Endothelial cell (in vitro differentiated cells): ENCODE measurements around the gene KLF11. TPM values are rescaled to one million over a fixed set of nuclear protein-coding genes. Genes with fewer than 3 reads are reported as not detected.

Source experiments
- DNase-seq: peaks from one replicate; pipeline ENCODE4 v3.0.0; 2021; ENCODE audit warnings: low spot score
- H3K27ac Mint-ChIP-seq: one replicate; pipeline ENCODE4 v1.8.0; 2021; ENCODE audit warnings: mixed read lengths, inconsistent platforms; ENCODE audit not compliant: unreplicated experiment
- H3K27me3 Mint-ChIP-seq: one replicate; pipeline ENCODE4 v1.8.0; 2021; ENCODE audit warnings: mild to moderate bottlenecking, moderate library complexity, mixed read lengths, inconsistent platforms; ENCODE audit not compliant: unreplicated experiment
- H3K36me3 Mint-ChIP-seq: one replicate; pipeline ENCODE4 v1.8.0; 2021; ENCODE audit warnings: mild to moderate bottlenecking, low read depth, mixed read lengths, inconsistent platforms; ENCODE audit not compliant: unreplicated experiment
- H3K4me1 Mint-ChIP-seq: one replicate; pipeline ENCODE4 v1.8.0; 2021; ENCODE audit warnings: mild to moderate bottlenecking, mixed read lengths, inconsistent platforms; ENCODE audit not compliant: unreplicated experiment
- H3K4me3 Mint-ChIP-seq: one replicate; pipeline ENCODE4 v1.8.0; 2021; ENCODE audit warnings: mild to moderate bottlenecking, mixed read lengths, inconsistent platforms; ENCODE audit not compliant: unreplicated experiment
- H3K9me3 Mint-ChIP-seq: one replicate; pipeline ENCODE4 v1.8.0; 2021; ENCODE audit warnings: mixed read lengths, inconsistent platforms; ENCODE audit not compliant: unreplicated experiment
- total RNA-seq: library from RNA; stranded (reverse); fragmentation: NEBNext Ultra II Directional; extraction: Animal tissue kit (Norgen Biotek cat#: 25700); gene quantifications from one replicate; pipeline ENCODE4 v1.2.1, GENCODE V29; 2021; ENCODE audit not compliant: unreplicated experiment
- TF ChIP-seq, protein P1 (sequence below): fragments of 200-600 bp; sonication (generic); IDR thresholded peaks from one replicate; pipeline ENCODE4 v1.5.0; 2021; ENCODE audit warnings: antibody characterized with exemption; ENCODE audit not compliant: unreplicated experiment

KLF11 gene
- total RNA-seq, 1 donor from 2014 or later = 8.2 TPM

DNA sequence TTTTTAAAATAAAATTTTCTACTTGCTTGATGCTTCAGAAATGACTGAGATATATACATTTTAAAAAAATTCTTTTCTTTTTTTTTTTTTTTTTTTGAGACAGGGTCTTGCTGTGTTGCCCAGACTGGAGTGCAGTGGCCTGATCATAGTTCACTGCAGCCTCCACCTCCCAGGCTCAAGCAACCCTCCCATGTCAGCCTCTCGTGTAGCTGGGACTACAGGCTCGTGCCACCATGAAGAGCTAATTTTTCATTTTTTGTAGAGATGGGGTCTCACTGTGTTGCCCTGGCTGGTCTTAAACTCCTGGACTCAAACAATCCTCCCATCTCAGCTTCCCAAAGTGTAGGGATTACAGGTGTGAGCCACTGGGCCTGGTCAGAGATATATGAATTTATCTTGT, 24.0 kb downstream of the KLF11 start:
- H3K36me3 Mint-ChIP-seq = peaks cover 11% of the 10 kb centered on the region
- DNase-seq = no peak
- no peaks in the 10 kb centered on the region for H3K9me3 Mint-ChIP-seq
- no peak overlapping the region for H3K27ac Mint-ChIP-seq
- TF ChIP-seq, protein P1, sequence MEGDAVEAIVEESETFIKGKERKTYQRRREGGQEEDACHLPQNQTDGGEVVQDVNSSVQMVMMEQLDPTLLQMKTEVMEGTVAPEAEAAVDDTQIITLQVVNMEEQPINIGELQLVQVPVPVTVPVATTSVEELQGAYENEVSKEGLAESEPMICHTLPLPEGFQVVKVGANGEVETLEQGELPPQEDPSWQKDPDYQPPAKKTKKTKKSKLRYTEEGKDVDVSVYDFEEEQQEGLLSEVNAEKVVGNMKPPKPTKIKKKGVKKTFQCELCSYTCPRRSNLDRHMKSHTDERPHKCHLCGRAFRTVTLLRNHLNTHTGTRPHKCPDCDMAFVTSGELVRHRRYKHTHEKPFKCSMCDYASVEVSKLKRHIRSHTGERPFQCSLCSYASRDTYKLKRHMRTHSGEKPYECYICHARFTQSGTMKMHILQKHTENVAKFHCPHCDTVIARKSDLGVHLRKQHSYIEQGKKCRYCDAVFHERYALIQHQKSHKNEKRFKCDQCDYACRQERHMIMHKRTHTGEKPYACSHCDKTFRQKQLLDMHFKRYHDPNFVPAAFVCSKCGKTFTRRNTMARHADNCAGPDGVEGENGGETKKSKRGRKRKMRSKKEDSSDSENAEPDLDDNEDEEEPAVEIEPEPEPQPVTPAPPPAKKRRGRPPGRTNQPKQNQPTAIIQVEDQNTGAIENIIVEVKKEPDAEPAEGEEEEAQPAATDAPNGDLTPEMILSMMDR = no peak
- peaks cover 2% of the 10 kb centered on the region for H3K27me3 Mint-ChIP-seq
- peaks cover 13% of the 10 kb centered on the region for H3K4me1 Mint-ChIP-seq
- no peak overlapping the region for H3K4me3 Mint-ChIP-seq

DNA sequence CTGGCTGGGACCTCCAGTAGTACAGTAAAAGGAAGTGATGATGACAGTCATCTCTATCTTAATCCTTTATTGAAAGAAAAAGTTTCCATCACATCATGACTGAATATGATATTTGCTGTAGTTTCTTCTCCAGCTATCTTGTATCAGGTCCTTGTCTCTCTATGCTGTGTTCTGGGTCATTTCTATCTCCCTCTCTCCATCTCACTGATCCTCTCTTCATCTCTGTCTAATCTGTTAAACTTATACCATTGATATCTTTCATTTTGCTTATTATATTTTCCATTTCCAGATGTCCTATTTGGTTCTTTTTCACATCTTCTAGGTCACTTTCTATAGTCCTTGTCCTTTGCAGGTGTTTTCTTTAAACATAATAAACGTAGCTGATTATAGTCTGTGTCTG, 24.5 kb downstream of the KLF11 start:
- Mint-ChIP-seq H3K36me3 (peaks cover 11% of the 10 kb centered on the region), H3K9me3 (no peaks in the 10 kb centered on the region), H3K4me3 (no peak overlapping the region), H3K4me1 (peaks cover 17% of the 10 kb centered on the region), H3K27ac (no peak overlapping the region), H3K27me3 (peaks cover 2% of the 10 kb centered on the region)
- TF ChIP-seq, protein P1 = no peak
- DNase-seq = no peak

DNA sequence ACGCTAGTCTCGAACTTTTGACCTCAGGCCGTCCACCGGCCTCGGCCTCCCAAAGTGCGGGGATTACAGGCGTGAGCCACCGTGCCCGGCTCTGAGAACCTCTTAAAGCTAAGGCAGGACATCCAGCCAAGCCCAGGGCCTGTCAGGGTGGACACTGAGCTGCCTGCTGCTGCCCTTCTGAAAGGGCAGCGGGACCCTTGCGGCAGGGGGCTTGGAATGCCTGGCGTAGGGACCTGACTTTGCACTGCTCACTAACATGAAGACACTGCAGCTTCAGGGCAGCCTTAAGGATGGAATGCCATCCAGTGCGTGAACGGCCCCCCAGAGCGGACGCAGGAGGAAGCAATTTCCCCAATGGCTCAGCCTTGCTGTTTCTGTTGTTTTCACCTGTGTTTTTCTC, 27.8 kb downstream of the KLF11 start:
- TF ChIP-seq, protein P1 = no peak
- no peaks in the 10 kb centered on the region for H3K9me3 Mint-ChIP-seq
- H3K4me3 Mint-ChIP-seq = no peak overlapping the region
- H3K27me3 Mint-ChIP-seq = peaks cover 4% of the 10 kb centered on the region
- peaks cover 7% of the 10 kb centered on the region for H3K4me1 Mint-ChIP-seq
- DNase-seq = no peak
- no peak overlapping the region for H3K27ac Mint-ChIP-seq
- H3K36me3 Mint-ChIP-seq = peaks cover 11% of the 10 kb centered on the region

DNA sequence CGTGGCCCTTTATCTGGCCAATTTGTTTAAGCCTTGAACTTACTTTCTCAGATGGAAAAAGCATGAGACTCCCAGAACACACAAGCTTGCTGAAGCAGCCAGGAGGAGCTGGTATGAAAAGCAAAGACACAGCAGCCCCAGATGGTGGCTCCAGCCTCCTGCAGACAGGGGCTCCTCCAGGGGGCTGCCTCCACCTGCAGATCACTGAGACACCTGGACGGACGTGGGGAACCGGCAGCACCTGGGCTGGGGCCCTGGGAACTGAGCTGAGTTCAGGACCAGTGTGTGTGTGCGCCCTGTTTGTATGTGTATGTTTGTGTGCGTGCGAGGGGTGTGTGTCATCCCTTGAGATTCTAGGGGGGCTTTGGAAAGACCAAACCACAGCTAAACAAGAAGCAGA, 28.2 kb downstream of the KLF11 start:
- no peaks in the 10 kb centered on the region for H3K9me3 Mint-ChIP-seq

DNA sequence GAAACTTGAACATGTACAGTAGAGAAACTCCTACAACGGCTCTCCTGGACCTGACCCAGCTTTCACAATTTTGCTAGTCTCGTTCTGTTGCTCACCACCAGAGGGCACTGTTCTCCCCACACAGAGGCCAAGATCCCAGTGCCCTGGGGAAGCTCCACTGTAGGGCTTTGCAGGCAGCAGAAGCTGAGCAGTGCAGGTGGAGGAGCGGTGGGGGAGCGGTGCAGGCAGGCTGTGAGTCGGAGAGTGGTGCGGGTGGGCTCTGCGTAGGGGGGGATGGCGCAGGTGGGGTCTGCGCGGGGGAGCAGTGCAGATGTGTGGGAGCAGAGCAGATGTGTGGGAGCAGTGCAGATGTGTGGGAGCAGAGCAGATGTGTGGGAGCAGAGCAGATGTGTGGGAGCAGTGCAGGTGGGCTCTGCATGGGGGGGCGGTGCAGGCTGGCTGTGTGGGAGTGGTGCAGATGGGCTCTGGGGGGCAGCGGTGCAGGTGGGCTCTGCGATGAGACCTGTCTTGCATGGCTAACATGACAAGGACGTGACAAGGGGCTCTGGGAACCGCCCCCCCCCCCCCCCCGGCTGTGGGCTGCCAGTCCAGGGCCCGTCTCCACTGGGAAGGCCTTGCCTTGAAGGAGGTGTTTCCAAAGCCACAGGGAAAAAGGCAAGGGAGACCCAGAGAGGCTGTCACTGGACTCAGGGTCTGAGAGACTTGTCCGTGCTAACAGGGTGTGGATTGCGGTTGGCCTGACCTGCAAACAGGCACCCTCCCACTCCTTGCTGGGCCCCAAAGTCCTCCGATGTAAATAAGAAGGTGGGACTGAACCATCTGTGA, 29.5 kb downstream of the KLF11 start:
- TF ChIP-seq, protein P1 = peak; percentile 85
- peaks cover 8% of the 10 kb centered on the region for H3K27me3 Mint-ChIP-seq
- no peak overlapping the region for H3K4me3 Mint-ChIP-seq
- H3K9me3 Mint-ChIP-seq = no peaks in the 10 kb centered on the region
- peaks cover 4% of the 10 kb centered on the region for H3K4me1 Mint-ChIP-seq
- H3K27ac Mint-ChIP-seq = no peak overlapping the region
- DNase-seq = peak; percentile 79
- peaks cover 5% of the 10 kb centered on the region for H3K36me3 Mint-ChIP-seq

More for the DNA sequence above, 28.2 kb downstream of the KLF11 start:
- Mint-ChIP-seq H3K4me3 (no peak overlapping the region), H3K4me1 (peaks cover 4% of the 10 kb centered on the region), H3K36me3 (peaks cover 8% of the 10 kb centered on the region), H3K27ac (no peak overlapping the region), H3K27me3 (peaks cover 4% of the 10 kb centered on the region)
- DNase-seq = no peak
- TF ChIP-seq, protein P1 = no peak
